MM.1S (cell line): ENCODE measurements around the gene SMIM14.

ENCODE experiments used
- CTCF ChIP-seq: fragments of 300-600 bp; sonication (generic); IDR thresholded peaks from 2 replicates; pipeline ENCODE4 v1.5.1; 2016; ENCODE audit warnings: antibody characterized with exemption, low read length, mixed read lengths
- EZH2 ChIP-seq: fragments of 300-600 bp; sonication (generic); optimal IDR thresholded peaks from 2 replicates; pipeline ENCODE3; 2017; ENCODE audit warnings: low read depth, mild to moderate bottlenecking, antibody characterized with exemption, low read length, mixed read lengths
- EZH2phosphoT487 ChIP-seq: fragments of 300-600 bp; sonication (generic); IDR thresholded peaks from 2 replicates; pipeline ENCODE4 v1.6.1; 2018; ENCODE audit warnings: antibody characterized with exemption, low read length

GRCh38 chr4:39502019-39502663, 136.5 kb downstream of the SMIM14 start:
- TF ChIP-seq CTCF = no peak
- TF ChIP-seq EZH2phosphoT487 = no peak
- TF ChIP-seq EZH2 = no peak
